ENCODE results near the gene P3R3URF. TPM values are rescaled to one million over a fixed set of nuclear protein-coding genes. Genes with fewer than 3 reads are reported as not detected.
A peak's percentile ranks its signal among the peaks of the same experiment; 100 is the strongest.

P3R3URF gene
- total RNA-seq, 2 donors from 2014 or later: not detected

DNA sequence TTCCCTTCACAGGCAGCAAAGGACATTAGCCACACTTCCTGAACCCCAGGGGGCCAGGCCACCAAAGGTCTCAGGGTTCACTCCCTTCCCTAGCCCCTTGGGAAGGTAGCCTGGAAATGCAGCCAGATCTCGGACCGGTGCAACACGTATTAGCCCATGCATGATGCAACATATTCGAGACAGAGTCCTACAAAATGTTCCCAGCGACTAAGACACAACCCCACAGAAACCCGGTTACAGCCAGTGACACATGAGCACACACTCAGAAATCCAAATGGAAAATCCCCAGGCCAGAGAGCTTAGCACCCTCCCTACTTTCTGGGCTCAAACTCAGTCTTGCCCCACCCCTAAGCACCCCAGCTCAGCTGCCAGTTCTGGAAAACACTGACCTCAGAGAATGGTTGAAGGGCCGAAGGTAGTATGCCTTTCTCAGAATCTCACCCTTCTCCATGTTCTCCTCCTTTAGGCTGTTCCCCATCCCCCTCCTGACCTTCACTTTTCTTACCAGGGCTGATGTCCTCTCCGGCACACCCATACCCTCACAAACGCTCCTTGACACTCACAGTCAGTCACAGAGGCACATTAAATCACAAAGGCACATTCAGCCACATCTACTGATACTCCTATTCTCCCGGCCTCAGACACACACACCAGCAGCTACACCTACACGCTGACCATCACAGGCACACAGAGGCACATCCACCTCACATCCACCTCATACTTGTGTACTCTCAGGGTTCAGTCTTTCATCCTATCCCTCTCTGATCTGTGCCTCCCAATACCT is 1.6 kb downstream of the P3R3URF start, which contains the start of gene TSPAN1:
TSS of gene TSPAN1 (plus strand) at position 640 of the 784 bp plus-strand sequence. CDS start 6,021 bp downstream, outside the sequence.
- peaks cover 7% of the 10 kb centered on the region for H3K4me1 ChIP-seq (replicated peaks)
- intact Hi-C loops (cut with DNase I): loop anchor here (5.0 to 10.0 kb wide), 2 partner anchors 370 to 487 kb away; partner anchors contain the start of genes GPBP1L1, MAST2 and TMEM69
- no peaks in the 10 kb centered on the region for H3K27me3 ChIP-seq (replicated peaks; ENCODE audit: insufficient read depth)
- H3K36me3 ChIP-seq: no peaks in the 10 kb centered on the region
- H3K27ac ChIP-seq: peak within 1 kb of the TSS; percentile 54 to 61
- H3K9me3 ChIP-seq: no peaks in the 10 kb centered on the region
- TF ChIP-seq POLR2A (IDR thresholded peaks at IDR 0.05) (no peak), POLR2AphosphoS5 (IDR thresholded peaks at IDR 0.05) (peak; percentile 28)
- no peak for DNase-seq (ENCODE audit: low spot score)
- H3K4me3 ChIP-seq: no peak within 1 kb of the TSS
- 60% methylated on average over 11 of the region's 11 CpGs for WGBS

- H3K4me3 ChIP-seq: no peak overlapping the region
- peaks cover 7% of the 10 kb centered on the region for H3K4me1 ChIP-seq (replicated peaks)
- intact Hi-C loops (cut with DNase I): loop anchor here (10.0 kb wide), 1 partner anchor 369 kb away; the partner anchor contains the start of gene MAST2
- peak overlapping the region; percentile 17 to 19 for H3K27ac ChIP-seq
- DNase-seq (ENCODE audit: low spot score): no peak
- no peaks in the 10 kb centered on the region for H3K27me3 ChIP-seq (replicated peaks; ENCODE audit: insufficient read depth)
- 34% methylated on average over 4 of the region's 4 CpGs for WGBS
- TF ChIP-seq POLR2AphosphoS5 (IDR thresholded peaks at IDR 0.05): no peak
- TF ChIP-seq POLR2A (IDR thresholded peaks at IDR 0.05): no peak
- TF ChIP-seq, protein P1, sequence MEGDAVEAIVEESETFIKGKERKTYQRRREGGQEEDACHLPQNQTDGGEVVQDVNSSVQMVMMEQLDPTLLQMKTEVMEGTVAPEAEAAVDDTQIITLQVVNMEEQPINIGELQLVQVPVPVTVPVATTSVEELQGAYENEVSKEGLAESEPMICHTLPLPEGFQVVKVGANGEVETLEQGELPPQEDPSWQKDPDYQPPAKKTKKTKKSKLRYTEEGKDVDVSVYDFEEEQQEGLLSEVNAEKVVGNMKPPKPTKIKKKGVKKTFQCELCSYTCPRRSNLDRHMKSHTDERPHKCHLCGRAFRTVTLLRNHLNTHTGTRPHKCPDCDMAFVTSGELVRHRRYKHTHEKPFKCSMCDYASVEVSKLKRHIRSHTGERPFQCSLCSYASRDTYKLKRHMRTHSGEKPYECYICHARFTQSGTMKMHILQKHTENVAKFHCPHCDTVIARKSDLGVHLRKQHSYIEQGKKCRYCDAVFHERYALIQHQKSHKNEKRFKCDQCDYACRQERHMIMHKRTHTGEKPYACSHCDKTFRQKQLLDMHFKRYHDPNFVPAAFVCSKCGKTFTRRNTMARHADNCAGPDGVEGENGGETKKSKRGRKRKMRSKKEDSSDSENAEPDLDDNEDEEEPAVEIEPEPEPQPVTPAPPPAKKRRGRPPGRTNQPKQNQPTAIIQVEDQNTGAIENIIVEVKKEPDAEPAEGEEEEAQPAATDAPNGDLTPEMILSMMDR (IDR thresholded peaks at IDR 0.05): no peak
- H3K9me3 ChIP-seq: no peaks in the 10 kb centered on the region
- no peaks in the 10 kb centered on the region for H3K36me3 ChIP-seq
Observed at GRCh38 chr1:46173361-46173856, 2.9 kb downstream of the P3R3URF start.

GRCh38 chr1:46172321-46172720 is 4.0 kb downstream of the P3R3URF start:
- Histone ChIP-seq H3K4me3 (no peak overlapping the region), H3K27ac (peak overlapping the region; percentile 48 to 72), H3K36me3 (no peaks in the 10 kb centered on the region), H3K4me1 (replicated peaks) (peaks cover 7% of the 10 kb centered on the region), H3K27me3 (replicated peaks; ENCODE audit: insufficient read depth) (no peaks in the 10 kb centered on the region), H3K9me3 (no peaks in the 10 kb centered on the region)
- WGBS: 73% methylated on average over 4 of the region's 4 CpGs
- TF ChIP-seq POLR2AphosphoS5 (IDR thresholded peaks at IDR 0.05) (no peak), POLR2A (IDR thresholded peaks at IDR 0.05) (no peak)
- TF ChIP-seq, protein P1 (IDR thresholded peaks at IDR 0.05): no peak
- DNase-seq (ENCODE audit: low spot score): no peak
- intact Hi-C loops (cut with DNase I): loop anchor here (10.0 kb wide), 1 partner anchor 368 kb away; the partner anchor contains the start of gene MAST2

DNA sequence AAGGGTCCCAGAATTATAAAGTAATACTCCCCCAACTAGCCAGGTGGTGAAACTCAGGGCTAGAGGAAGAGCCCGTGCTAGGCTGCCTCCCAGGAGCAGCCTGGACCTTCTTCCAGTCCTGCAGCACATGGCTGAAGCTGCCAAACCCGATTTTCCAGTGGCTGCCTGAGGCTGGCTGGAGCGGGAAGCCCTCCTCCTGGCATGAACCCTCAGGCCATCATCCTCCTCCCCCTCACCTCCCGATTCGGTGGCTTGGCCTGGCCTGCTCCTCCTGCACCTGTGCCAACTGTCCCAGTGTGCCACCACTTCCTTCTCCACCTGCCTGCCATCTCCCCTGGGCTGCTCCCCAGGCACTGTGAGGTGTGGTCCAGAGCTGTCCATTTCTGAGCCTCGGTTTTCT is 4.4 kb downstream of the P3R3URF start:
- no peaks in the 10 kb centered on the region for H3K9me3 ChIP-seq
- TF ChIP-seq POLR2AphosphoS5 (IDR thresholded peaks at IDR 0.05): peak; percentile 92
- peak; percentile 15 for TF ChIP-seq POLR2A (IDR thresholded peaks at IDR 0.05)
- TF ChIP-seq, protein P1 (IDR thresholded peaks at IDR 0.05): no peak
- intact Hi-C loops (cut with DNase I): loop anchor here (10.0 kb wide), 1 partner anchor 367 kb away; the partner anchor contains the start of gene MAST2
- DNase-seq (ENCODE audit: low spot score): peak; percentile 93
- no peaks in the 10 kb centered on the region for H3K36me3 ChIP-seq
- peaks cover 7% of the 10 kb centered on the region for H3K4me1 ChIP-seq (replicated peaks)
- WGBS: 17% methylated on average over 6 of the region's 6 CpGs
- H3K4me3 ChIP-seq: no peak overlapping the region
- H3K27ac ChIP-seq: peak overlapping the region; percentile 48 to 72
- H3K27me3 ChIP-seq (replicated peaks; ENCODE audit: insufficient read depth): no peaks in the 10 kb centered on the region

- no peak for DNase-seq (ENCODE audit: low spot score)
- H3K27me3 ChIP-seq (replicated peaks; ENCODE audit: insufficient read depth): no peaks in the 10 kb centered on the region
- H3K9me3 ChIP-seq: no peaks in the 10 kb centered on the region
- no peaks in the 10 kb centered on the region for H3K36me3 ChIP-seq
- H3K4me3 ChIP-seq: no peak overlapping the region
- TF ChIP-seq, protein P1 (IDR thresholded peaks at IDR 0.05): no peak
- TF ChIP-seq POLR2A (IDR thresholded peaks at IDR 0.05) (no peak), POLR2AphosphoS5 (IDR thresholded peaks at IDR 0.05) (no peak)
- 78% methylated on average over 8 of the region's 8 CpGs for WGBS
- peak overlapping the region; percentile 48 to 72 for H3K27ac ChIP-seq
- intact Hi-C loops (cut with DNase I): loop anchor here (10.0 kb wide), 1 partner anchor 367 kb away; the partner anchor contains the start of gene MAST2
- peaks cover 7% of the 10 kb centered on the region for H3K4me1 ChIP-seq (replicated peaks)
Observed at GRCh38 chr1:46171351-46171750, 4.9 kb downstream of the P3R3URF start.

Measured in prostate gland (tissue), 2 donors.